ENCODE measurements around the gene NDEL1. TPM values are rescaled to one million over a fixed set of nuclear protein-coding genes. Genes with fewer than 3 reads are reported as not detected.
A peak's percentile ranks its signal among the peaks of the same experiment; 100 is the strongest.

The NDEL1 gene
- polyA plus RNA-seq, 1 donor = 41.9 TPM

GRCh38 chr17:8458128-8458527 is 22.4 kb downstream of the NDEL1 start:
- no peak for DNase-seq

- DNase-seq = no peak
Measured at GRCh38 chr17:8459107-8459506, 23.4 kb downstream of the NDEL1 start.

- DNase-seq = no peak
Measured at GRCh38 chr17:8459831-8460230, 24.1 kb downstream of the NDEL1 start.

- no peak for DNase-seq
Measured at GRCh38 chr17:8462564-8462963, 26.9 kb downstream of the NDEL1 start.

GRCh38 chr17:8463099-8463498 is 27.4 kb downstream of the NDEL1 start:
- no peak for DNase-seq

GRCh38 chr17:8464941-8465340 is 29.3 kb downstream of the NDEL1 start:
- no peak for DNase-seq

- no peak for DNase-seq
Measured at GRCh38 chr17:8465356-8465755, 29.7 kb downstream of the NDEL1 start.

GRCh38 chr17:8465759-8466158 is 30.1 kb downstream of the NDEL1 start:
- DNase-seq = no peak

GRCh38 chr17:8466456-8466855 is 30.8 kb downstream of the NDEL1 start:
- DNase-seq = no peak

- DNase-seq = no peak
Measured at GRCh38 chr17:8466873-8467272, 31.2 kb downstream of the NDEL1 start.

GRCh38 chr17:8467527-8467926 is 31.8 kb downstream of the NDEL1 start:
- no peak for DNase-seq

- DNase-seq = peak; percentile 82
Measured at GRCh38 chr17:8468127-8468526, 32.4 kb downstream of the NDEL1 start.

GRCh38 chr17:8468980-8469379 is 33.3 kb downstream of the NDEL1 start:
- DNase-seq = no peak

- no peak for DNase-seq
Measured at GRCh38 chr17:8469964-8470363, 34.3 kb downstream of the NDEL1 start.

- no peak for DNase-seq
Measured at GRCh38 chr17:8470447-8471047, 34.9 kb downstream of the NDEL1 start.

GRCh38 chr17:8472663-8473062 is 37.0 kb downstream of the NDEL1 start:
- DNase-seq = no peak

GRCh38 chr17:8473451-8474192 is 37.9 kb downstream of the NDEL1 start:
- no peak for DNase-seq

- no peak for DNase-seq
Measured at GRCh38 chr17:8474826-8475225, 39.1 kb downstream of the NDEL1 start.

- DNase-seq = no peak
Measured at GRCh38 chr17:8475227-8475626, 39.5 kb downstream of the NDEL1 start.

GRCh38 chr17:8475781-8476180 is 40.1 kb downstream of the NDEL1 start:
- no peak for DNase-seq

GRCh38 chr17:8476741-8477140 is 41.1 kb downstream of the NDEL1 start:
- no peak for DNase-seq

GRCh38 chr17:8477171-8477570 is 41.5 kb downstream of the NDEL1 start:
- DNase-seq = no peak

- DNase-seq = no peak
Measured at GRCh38 chr17:8477715-8478441, 42.2 kb downstream of the NDEL1 start.

- DNase-seq = no peak
Measured at GRCh38 chr17:8479431-8479947, 43.8 kb downstream of the NDEL1 start.
